Measurements from ENCODE around the gene RETREG1.

DNA sequence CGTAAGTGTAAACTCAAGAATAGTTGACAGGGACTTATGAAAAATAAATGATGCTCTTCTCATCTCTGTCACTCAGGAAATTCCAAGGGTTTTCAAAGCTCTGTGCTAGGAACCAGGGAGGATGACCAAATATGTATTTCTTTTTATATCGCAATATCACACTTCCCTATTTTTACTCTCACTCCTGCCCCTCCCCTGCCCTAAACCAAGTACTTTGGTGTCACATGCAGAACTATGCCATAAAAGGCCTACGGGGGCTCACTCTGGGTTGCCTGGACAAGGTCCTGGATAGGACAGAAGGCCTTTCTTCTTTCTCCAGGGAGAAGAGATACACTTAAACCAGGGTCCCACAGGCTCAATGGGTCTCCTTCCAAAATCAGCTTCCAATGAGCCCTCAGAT, 8.3 kb upstream of the RETREG1 start:
- no peak for TF ChIP-seq EZH2 (optimal IDR thresholded peaks at IDR 0.05; ENCODE audit: low read depth, low read length)
- TF ChIP-seq CTCF (IDR thresholded peaks at IDR 0.05; ENCODE audit: low read length) = no peak
